Measurements from ENCODE around the gene TULP4.
"Not testable (repeated sequence)": the region's sequence is repeated elsewhere in the genome, so short reads cannot be mapped to it uniquely, and the experiment has no call there.

Gene TULP4

GRCh38 chr6:158330016-158330415 is 17.8 kb downstream of the TULP4 start:
- no peak for DNase-seq

DNA sequence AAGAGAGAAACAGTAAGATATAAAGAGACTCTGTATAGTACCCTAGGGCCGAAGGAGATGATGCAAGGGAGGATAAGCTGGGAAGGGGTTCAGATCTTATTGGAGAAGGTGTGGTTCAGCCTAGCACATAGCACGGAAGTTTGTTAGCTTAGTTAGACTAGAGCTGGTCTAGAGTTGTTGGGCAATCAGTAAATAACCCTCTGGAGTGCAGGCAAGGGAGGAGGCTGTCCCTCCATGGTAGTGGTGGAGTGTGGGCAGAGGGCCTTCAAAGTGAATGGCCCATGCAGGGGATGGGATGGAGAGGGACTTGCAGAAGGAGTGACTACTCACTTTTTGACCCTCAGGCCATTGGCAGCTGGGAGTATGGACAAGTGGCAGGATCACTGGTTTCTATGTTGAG is 20.0 kb downstream of the TULP4 start:
- DNase-seq: no peak

DNA sequence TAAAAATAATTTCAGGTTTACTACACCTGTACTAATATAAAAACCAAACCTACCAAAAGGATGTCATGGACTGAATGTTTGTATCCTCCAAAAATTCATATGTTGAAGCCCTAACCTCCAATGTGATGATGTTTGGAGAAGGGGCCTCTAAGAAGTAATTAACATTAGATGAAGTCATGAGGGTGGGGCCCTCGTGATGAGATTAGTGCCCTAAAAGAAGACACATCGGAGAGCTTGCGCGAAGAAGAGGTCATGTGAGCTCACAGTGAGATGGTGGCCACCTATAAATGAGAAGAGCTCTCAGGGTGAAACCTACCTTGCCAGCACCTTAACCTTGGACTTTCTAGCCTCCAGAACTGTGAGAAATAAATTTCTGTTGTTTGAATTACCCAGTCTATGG is 20.8 kb downstream of the TULP4 start:
- DNase-seq: no peak

GRCh38 chr6:158334534-158334933 is 22.3 kb downstream of the TULP4 start:
- no peak for DNase-seq

DNA sequence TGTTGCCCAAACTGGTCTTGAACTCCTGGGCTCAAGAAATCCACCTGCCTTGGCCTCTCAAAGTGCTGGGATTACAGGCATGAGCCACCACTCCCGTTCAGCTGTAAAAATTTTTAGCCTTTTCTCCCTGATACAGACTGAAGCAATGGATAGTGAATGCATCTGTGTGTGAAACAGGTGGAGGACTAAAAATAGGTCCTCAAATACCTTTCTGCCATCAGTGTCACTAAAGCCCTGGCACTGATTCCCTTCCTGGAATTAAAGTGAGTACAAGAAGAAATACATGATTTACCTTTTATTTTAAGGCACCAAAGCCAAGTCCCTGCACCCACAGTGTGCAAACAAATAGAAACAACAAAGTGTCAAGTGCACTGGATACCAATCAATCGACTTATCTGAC is 25.1 kb downstream of the TULP4 start:
- no peak for DNase-seq

GRCh38 chr6:158338311-158339112 is 26.2 kb downstream of the TULP4 start:
- no peak for DNase-seq

DNA sequence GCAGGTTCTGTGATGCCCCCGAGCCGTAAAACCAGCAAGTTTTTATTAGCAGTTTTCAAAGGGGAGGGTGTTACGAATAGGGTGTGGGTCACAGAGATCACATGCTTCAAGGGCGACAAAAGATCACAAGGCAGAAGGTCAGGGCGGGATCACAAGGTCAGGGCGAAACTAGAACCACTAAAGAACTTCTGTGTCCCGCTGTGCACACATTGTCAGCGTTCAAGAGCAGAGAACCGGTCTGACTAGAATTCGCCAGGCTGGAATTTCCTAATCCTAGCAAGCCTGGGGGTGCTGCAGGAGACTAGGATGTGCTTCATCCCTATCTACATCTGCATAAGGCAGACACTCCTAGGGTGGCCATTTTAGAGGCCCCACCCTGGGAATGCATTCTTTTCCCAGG is 26.9 kb downstream of the TULP4 start:
- DNase-seq: not testable (repeated sequence)

DNA sequence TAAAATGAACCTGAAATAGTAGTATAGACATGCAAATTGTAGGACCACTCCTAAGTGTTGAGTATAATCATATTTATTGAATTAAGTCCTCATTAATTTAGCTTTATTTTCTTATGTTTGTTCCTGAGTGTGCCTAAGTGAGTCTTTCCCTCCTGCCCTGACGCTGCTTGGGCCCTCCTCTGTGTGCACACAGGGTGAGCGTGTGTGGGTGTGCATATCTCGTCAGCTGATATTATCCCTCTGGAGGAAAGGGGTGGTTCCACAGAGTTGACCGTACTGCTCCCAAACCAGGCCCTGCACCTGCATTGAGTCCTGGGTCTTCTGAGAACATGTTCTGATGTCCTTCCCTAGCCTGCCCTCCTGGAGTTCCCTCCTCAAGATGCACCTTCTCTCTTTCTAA is 28.0 kb downstream of the TULP4 start:
- no peak for DNase-seq

DNA sequence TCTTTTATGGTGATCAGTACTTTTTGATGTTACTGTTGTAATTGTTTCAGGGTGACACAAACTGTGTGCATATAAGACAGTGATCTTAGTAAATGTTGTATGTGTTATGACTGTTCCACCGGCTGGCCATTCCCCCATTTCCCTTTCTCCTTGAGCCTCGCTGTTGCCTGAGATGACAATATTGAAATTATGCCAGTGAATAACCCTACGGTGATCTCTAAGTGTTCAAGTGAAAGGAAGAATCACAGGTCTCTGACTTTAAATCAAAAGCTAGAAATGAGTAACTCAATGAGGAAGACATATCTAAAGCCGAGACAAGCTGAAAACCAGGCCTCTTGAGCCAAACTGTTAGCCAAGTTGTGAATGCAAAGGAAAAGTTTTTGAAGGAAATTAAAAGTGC is 32.3 kb downstream of the TULP4 start:
- DNase-seq: peak in 1 of 5 donors; percentile 62

DNA sequence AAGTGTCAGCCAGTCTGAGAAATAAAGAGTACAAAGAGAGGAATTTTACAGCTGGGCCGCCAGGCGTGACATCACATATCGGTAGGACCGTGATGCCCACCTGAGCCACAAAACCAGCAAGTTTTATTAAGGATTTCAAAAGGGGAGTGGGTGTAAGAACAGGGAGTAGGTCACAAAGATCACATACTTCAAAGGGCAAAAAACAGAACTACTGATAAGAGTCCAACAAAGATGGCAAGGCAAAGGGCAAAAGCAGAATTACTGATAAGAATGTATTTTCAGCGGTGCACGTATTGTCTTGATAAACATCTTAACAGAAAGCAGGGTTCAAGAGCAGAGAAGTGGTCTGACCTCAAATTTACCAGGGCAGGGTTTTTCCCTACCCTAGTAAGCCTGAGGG is 33.2 kb downstream of the TULP4 start:
- DNase-seq: not testable (repeated sequence)

GRCh38 chr6:158347335-158347734 is 35.1 kb downstream of the TULP4 start:
- DNase-seq: no peak

DNA sequence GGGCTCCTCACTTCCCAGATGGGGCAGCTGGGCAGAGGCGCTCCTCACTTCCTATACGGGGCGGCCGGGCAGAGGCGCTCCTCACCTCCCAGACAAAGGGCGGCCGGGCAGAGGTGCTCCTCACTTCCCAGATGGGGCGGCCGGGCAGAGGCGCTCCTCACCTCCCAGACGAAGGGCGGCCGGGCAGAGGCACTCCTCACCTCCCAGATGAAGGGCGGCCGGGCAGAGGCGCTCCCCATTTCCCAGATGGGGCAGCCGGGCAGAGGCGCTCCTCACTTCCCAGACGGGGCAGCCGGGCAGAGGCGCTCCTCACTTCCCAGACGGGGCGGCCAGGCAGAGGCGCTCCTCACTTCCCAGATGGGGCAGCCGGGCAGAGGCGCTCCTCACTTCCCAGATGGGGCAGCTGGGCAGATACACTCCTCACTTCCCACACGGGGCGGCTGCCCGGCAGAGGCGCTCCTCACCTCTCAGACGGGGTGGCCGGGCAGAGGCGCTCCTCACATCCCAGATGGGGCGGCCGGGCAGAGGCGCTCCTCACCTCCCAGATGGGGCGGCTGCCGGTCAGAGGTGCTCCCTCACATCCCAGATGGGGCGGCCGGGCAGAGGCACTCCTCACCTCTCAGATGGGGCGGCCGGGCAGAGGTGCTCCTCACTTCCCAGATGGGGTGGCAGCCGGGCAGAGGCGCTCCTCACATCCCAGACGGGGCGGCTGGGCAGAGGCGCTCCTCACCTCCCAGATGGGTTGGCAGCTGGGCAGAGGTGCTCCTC is 36.7 kb downstream of the TULP4 start:
- not testable (repeated sequence) for DNase-seq

- DNase-seq: not testable (repeated sequence)
These were observed 37.4 kb downstream of the TULP4 start for GRCh38 chr6:158349505-158350275.

DNA sequence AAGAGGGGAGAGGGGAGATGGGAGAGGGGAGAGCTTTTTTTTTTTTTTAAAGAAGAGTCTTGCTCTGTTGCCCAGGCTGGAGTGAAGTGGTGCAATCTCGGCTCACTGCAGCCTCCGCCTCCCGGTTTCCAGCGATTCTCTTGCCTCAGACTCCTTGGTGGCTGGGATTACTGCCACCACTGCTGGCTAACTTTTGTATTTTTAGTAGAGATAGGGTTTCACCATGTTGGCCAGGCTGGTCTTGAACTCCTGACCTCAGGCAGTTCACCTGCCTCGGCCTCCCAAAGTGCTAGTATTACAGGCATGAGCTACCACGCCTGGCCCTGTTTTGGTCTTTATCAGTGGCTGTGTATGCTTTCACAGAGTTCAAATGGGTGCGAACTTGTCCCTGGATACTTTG is 38.5 kb downstream of the TULP4 start:
- DNase-seq: not testable (repeated sequence)

- DNase-seq: no peak
These were observed 41.9 kb downstream of the TULP4 start for GRCh38 chr6:158353883-158354877.

GRCh38 chr6:158356586-158357546 is 44.6 kb downstream of the TULP4 start:
- DNase-seq: no peak

DNA sequence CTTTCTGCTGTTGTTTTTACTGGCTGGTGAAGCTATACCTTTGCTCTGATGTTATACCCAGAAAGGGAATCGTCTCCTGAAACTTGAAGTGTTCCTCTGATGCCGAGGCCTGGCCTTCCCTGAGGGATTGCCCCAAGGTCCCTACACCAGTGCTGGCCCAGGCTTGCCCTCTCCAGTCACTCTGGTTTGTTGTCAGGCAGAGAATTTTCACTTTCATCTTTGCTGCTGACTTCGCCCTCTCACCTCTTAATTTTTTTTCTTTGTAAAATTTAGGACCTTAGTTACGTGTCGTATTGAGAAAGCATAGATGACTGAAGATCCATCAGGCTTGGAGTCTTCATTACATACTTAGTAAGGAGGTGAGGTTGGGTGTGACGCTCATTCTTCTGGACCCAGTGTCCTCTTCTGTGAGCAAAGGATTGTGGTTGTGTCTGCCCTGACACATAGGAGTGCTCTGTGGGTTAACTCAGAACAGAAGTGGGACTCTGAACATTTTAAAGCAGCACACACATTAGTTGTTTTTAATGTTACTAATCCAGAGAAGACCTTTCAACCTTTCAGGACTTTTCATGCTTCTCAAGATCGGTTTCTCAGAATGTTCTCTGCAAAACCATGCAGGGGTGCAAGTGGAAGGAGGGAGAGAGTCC is 45.4 kb downstream of the TULP4 start:
- peak in 1 of 5 donors; percentile 10 for DNase-seq

- no peak for DNase-seq
These were observed 46.3 kb downstream of the TULP4 start for GRCh38 chr6:158358450-158359077.

DNA sequence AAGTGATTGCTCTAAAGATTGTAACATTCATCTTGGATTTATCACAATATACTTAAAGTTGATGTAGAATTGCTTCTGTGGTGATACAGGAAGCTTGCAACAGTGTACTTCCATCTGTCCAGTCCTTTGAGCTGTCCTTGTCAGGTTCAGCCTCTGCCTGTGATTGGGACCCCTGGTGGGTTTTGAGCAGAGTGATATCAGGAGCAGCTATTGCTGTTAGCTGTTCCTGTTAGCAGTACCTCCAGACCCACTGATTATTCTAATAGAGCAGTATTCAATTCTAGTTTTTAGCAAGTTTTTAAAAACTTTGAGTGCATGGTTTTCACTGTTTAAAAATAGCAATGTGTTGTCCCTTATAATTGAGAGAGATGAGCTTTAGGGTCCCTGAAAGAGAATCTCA is 48.8 kb downstream of the TULP4 start:
- DNase-seq: no peak

Data from T-helper 1 cell (primary cell).